GM19468 (cell line): ENCODE data around the gene ZBTB17.

ENCODE experiments used
- ATAC-seq: cut with Tn5 transposase; IDR thresholded peaks from one replicate; pipeline ENCODE4 v1.9.1; 2021; ENCODE audit warnings: mild to moderate bottlenecking, moderate library complexity, moderate number of reproducible peaks; ENCODE audit not compliant: unreplicated experiment; ENCODE audit errors: extremely low read depth

The ZBTB17 gene

DNA sequence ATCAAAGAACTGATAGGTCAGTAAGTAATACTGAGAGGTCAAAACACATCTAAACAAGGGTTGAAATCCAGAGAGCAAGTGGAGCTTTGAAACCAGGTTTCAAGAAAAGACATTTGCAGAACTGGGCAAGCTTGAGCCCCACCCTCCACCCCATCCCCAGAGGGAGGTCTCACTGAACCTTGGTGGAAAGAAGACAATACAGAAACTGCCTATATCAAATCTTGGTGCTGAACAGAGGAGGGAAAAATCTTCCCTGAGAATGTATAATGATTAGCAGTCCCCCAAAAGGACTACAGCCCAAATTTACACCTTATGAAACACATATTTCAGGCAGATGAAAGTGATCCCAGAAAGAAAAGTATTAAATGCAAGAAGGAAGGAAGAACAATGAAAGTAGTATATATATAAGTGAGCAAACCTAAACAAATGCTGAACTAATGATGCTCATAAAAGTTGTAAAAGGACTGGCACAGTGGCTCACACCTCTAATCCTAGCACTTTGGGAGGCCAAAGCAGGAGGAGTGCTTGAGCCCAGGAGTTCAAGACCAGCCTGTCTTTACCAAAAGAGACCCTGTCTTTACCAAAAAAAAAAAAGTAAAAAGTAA is 12.4 kb downstream of the ZBTB17 start:
- no peak for ATAC-seq

DNA sequence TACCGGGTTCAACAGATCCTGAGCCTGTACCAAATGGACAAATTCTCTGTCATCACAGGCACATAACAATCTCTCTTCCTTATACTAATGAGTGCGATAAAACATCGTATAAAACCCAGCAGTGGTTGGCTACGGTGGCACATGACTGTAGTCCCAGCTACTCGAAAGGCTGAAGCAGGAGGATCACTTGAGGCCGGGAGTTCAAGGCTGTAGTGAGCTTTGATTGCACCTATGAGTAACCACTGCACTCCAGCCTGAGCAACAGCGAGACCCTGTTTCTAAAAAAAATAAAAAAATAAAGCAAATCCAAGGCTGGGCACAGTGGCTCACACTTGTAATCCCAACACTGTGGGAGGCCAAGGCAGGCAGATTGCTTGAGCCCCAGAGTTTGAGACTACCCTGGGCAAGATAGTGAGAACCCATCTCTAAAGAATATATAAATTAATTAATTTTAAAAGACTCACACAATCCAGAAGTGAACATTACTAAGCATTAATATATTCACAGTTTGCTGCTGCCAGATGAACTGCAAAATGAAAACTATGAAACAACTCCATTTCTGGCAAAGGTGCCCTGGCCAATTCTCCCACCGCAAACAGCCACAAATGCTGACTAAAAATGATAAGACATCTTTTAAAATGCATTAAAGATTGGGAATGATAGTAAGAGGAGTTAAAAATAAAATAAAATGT is 13.1 kb downstream of the ZBTB17 start:
- ATAC-seq, result no peak

DNA sequence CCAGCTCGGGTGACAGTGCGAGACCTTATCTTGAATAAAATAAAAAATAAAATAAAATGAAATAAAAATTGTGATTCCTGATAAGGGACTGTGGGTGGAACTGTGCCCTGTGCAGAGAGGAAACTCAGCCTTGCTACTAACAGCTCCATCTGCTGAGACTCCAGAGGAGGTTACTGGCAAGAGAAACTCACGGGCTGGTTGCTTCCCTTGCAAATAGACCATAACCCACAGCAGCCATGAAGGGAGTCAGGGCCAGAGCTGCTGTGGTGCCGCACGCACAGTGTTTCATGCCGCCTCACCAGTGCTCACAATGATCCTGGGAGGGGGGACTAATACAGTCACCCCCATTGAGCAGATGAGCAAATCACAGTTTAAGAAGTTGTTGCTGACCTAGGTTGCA is 13.7 kb downstream of the ZBTB17 start:
- ATAC-seq, result no peak

DNA sequence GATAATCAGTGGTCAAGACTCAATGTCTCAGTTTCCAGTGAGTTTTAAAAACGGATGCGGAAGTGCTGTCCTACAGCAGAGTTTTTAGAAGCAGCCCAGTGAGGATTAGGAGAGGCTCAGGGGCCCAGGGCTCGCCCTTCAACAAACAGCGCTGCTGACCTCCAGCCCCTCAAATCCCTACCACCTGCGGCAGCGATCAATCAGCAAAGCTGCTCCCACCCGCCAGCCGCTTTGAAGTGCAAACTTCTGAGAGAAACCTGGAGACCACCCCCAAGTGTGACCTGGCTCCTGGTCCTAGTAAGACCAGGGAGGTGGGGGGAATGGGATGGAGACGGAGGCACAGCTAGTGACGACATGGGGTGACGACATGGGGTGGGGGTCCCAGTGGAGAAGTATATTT is 14.4 kb downstream of the ZBTB17 start:
- no peak for ATAC-seq

DNA sequence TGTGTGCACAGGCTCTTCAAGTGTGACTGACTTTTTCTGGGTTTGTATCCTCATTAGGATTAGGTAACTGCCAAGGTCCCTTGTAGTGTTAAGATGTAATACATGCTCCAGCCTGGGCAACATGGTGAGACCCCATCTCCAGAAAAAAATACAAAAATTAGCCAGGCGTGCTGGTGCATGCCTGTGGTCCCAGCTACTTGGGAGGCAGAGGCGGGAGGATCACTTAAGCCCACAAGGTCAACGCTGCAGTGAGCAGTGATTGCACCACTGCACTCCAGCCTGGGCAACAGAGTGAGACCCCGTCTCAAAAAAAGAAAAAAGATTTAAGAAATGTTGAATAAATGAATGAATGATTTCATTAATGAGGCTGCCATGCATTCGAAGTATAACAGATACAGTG is 15.1 kb downstream of the ZBTB17 start:
- no peak for ATAC-seq

DNA sequence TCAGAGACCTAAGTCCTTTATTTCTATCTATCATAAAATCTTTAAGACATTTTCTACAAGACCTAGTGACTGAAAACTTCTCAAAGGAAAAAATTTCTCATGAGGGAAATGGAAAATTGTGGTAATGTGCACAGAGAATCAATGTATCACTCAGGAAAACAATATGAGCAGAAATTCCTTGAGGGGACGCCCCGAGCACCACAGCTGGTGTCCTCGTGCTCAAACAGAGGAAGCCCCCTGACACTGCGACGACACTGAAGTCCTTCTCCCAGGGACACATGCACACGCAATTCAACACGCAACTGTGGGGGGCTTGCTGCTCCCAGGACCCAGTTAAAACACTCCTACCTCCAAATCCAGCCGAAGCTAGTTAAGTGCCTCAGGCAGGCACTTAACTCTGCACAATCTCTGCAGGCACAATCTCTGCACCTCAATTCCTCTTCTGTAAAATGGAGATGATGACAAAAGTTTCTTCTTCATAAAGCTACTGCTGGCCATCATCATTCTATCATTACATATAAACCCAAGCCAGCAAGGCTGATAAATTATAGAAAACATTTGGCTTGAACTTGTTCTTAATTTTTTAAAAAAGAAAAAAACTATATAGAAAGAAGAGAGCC is 16.0 kb downstream of the ZBTB17 start:
- no peak for ATAC-seq

DNA sequence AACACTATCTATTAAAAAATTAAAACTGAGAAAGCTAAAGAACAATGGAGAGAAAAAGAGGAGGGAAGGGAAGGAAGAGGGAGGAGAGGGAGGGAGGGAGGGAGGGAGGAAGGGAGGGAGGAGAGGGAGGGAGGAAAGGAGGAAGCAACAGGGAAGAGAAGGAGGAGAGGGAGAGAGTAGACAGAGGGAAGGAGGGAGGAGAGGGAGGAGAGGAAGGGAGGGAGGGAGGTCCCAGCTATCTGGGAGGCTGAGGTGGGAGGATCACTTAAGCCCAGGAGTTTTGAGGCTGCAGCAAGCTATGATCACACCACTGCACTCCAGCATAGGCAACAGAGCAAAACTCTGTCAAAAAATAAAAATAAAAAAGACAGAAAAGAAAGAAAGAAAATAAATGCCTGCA is 16.5 kb downstream of the ZBTB17 start:
- no peak for ATAC-seq

DNA sequence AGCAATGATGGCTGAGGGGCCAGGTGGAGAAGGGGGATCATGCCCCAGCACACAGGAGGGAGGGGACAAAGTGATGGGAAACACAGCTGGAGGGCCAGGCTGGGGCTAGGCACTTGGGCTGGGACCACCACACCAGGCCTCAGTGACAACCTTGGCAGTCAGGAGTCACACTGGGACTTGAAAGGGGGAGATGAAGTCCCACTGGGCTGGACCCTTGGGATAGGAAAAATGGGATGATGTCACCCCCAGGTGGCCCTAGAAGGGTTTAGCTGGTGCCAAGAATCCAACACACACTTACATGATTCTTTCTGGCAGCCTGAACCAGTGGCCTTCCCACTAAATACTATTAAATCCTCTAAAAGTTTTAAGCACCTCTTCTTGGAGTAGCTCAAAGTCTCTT is 17.1 kb downstream of the ZBTB17 start:
- no peak for ATAC-seq

DNA sequence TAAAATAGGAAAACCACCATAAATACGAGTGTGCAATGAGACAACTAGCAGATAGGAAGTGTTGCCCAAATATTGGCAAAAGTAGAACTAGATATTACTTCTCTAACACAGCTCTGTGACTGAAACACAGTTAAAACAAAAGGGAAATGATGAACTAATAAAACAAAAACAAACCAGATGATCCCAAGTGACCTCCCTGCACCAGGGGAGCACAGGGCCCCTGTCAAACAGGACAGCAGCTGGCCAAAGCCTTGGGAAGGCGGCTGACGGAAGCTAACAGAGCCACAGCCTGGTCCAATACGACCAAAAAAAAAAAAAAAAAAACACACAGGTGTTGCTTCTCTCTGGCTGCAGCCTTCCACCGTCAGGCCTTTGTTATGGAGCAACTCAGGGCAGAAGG is 17.8 kb downstream of the ZBTB17 start:
- no peak for ATAC-seq

DNA sequence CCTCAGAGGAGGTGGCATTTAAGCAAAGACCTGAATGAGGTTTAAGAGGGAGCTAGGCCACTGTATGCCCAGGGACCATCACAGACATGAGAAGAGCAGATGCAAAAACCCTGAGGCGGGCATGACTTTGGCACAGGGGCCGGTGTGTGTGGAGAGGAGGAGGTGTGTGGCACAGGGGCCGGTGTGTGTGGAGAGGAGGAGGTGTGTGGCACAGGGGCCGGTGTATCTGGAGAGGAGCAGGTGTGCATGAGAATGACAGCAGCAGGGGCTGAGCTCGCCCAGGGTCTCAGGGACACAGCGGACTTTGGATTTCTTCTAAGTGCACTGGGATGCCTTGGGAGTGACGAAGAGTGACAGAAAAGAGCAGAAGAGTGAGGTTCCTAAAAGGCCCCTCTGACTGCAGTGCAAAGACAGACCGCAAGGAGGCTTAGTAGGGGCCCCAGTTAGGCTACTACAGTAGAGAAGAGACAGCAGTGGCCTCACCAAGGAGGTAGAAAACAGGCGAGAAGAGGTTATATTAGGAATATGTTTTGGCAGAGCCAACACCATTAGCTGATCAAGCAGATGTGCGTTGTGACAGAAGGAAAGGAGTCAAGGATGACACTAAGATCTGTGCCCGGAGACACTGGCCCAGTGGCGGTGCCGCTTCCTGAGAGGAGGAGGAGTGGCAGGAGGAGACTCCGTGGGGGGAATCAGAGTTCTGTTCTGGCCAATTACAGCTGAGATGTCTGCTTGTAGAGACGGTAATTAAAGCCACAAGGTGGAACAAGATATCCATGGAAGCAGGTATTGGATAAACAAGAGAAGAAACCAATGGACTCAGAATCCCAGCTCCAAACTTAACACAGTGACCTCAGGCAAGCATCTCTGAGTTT is 18.4 kb downstream of the ZBTB17 start:
- ATAC-seq, result no peak

DNA sequence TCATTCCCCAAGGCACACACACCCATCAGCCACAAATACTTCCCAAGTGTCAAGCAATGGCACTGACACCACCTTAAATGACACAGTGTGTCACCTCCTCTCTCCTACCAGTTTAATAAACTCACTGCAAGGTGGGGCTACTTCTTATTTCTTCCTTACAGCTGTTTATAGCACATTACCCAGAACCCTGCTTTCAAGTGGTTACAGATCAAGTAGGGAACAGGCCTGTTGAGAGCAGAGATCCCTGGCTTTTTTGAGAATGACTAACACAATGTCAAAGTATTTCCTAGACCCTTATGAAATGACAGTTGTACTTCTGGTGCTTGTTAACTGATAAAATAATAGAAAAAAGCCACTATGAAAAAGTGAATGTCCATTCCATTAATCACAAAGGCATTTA is 19.8 kb downstream of the ZBTB17 start:
- ATAC-seq, result no peak

DNA sequence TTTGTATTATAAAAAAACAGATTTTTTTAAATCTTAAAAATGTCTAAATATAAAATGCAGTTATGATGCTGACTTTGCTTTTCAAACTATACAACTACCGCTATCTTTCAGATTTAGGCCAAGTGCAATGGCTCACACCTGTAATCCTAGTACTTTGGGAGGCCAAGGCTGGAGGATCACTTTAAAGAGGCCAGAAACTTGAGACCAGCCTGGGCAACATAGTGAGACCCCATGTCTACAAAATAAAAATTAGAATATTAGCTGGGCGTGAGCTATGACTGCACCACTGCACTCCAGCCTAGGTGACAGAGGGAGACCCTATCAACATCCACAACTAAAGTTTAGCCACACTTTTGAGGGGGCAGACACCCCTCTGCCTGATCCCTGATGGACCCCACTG is 20.3 kb downstream of the ZBTB17 start:
- no peak for ATAC-seq

DNA sequence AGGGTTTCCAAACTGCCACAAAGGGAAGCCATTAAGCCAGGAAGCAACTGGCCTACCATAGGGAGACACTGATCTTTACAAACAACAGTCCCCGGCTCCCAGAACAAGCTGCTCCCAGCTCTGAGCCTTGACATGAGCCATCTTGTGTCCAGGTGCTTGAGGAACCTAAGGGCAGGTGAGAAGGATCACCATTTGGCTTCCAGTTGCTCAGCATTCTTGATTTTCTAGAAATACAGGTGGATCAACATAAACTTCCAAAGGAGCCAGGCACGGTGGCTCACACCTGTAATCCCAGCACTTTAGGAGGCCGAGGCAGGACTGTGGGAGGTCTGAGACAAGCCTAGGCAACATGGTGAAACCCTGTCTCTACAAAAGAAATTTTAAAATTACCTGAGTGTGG is 21.6 kb downstream of the ZBTB17 start:
- ATAC-seq, result no peak

DNA sequence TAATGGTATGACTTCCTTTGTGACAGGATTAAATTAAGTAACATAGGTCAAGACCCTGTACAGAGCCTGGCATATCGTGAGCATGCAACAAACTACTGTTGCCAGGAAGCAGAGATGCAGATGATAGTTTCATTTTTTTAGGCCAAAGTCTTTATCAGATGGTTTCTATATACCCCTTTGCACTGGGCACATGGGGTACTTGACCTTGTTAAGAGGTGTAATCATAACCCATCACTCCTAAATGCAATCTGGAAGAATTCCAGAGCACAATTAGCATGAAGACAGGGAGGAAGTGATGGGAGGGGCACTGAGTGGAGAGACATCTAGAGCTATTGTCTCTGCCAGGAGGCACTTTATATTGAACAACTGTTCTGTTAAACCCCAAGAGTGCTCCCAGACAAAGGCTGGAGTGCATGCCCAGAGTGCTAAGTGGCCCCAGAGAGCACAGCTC is 22.1 kb downstream of the ZBTB17 start:
- no peak for ATAC-seq

DNA sequence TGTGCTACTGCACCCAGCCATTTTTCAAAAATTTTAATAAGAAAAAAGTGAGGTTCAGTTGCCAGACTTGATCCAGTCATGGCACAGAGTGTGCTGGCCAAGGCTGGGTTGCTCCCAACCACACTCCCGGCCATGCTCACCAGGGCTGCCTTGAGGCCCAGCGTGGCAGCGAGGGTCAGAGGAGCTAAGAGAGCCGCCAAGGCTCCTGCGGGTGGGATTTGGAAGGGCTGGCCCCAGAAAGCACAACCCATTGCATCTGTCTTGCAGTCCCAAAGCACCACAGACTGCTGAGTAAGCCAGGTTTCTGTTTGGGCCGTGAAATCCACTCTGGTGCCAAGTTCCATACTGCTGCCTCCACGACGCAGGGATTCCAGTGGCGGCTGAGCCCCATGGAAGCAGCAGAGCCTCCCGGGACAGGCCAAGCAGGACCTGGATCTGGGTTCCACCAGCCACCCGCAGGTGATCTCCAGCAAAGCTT is 22.6 kb downstream of the ZBTB17 start:
- ATAC-seq, result no peak

DNA sequence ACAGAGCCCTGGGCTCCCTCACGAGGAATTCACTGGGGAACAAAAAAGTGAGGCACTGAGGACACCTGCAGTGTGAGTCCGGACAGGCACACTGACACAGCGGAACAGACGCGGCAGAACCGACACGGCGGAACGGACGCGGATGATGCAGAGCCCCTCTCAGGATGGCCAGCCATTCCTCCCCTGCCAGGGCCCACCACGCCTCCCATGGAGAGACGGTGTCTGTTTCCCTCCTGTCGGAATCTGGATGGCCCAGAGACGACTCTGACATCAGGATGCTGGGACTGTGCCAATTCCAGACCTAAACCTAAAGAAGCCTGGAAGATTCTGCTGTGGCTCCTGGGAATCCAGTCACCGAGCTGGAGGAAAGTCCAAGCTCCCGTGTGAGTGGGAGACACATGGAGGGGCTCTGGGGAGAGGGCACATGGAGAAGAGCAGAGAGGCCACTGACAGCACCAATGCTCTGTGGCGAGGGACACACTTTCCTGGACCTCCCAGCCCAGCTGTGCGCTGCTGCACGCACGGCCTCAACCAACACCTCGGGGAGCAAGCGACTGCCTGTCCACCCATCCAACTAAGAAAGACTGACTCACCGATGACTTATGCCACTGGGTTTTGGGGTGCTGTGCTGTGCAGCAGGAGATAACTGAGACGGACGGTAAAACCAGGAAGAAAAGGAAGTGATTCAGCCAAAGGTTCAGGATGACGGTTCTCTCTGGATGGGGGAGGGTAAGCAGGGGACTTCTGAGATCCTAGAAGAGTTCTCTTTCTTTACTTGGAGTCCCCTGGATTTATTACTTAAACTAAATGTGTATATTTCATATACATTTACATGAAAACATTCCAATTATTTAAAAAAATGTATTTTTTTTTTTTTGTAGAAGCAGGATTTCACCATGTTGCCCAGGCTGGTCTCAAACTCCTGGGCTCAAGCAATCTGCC is 23.3 kb downstream of the ZBTB17 start:
- ATAC-seq, result no peak

DNA sequence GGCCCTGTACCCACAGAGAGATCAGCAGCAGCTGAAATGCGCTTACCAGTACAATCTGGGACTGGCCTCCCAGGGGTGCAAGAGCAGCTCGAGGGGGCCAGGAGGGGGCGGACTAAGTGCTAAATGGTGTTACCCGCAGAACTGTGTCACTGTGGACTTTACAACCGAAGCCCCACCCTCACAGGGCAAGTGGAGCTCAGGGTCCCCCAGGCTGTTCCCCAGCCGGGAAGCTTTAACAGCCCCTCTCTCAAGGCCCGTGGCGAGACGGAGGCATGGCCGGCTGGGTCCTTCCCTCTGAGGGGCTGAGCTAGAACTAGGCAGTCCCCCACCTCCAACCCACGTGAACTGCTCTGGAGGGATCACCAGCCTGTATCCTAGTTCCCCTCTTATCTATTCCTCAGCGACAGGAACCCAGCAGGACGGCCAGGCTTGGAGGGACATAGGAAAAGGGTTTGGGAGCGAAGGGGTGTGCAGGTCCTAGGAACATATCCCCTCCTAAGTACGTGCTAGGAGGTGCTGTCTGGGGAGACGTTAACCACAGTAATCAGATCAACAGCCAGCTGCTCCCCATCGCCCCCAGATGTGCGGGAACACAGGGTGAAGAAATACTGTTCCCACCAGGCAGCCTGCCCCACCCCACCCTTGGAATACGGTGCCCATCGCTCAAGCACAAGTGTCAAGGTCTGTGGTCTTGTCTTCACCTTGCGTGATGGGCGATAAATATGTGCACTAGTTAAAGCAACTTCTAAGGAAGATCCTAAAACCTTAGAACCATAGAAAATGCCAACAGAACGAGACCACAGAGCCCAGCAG is 24.4 kb downstream of the ZBTB17 start:
- ATAC-seq, result no peak

DNA sequence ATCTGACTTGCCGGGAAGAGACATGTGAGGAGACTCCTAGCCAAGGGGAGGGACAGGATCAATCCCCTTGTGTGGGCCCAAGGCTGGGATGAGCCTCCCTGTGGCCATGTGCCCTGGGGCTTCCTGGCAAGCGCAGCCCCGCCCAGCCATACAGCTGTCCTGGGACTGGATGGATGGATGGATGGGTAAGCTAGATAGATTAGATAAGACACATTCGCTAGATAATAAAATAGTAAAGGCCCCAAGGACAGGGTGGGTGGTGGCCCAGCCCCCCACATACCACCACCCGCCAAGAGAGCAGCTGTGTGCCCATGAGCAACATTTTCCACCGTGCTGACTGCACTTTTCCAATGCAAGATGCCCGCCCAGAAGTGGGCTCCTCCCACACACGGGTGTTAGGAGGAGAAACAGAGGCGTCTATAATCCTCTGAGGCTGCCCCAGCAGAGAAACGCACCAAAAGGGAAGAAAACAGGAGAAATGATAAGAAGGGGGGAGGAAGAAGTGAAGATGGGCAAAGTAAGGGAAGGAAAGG is 25.1 kb downstream of the ZBTB17 start:
- no peak for ATAC-seq

DNA sequence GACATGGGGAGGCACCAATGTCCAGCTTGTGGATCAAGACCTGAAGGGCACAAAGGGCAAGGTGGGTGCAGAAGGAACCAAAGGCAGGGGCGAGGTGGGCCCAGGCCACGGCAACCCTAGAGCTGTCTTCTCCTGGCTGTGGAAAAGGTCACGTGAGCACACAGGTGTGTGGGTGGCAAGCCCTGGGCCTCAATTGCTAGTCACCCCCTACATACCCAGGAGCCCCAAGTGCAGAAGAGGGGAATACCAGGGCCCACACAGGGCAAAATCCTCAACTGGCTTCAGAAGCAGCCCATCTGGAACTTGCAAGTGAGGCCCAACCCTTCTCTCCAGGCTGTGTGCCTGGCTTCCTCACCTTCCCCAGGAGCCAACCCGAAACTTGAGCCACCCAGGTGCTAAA is 25.6 kb downstream of the ZBTB17 start:
- ATAC-seq, result no peak
